Activated CD4-positive, alpha-beta T cell treated with anti-CD3 and anti-CD28 coated beads for 36 hours (primary cell): ENCODE data around the gene RPTOR. TPM values are rescaled to one million over a fixed set of nuclear protein-coding genes. Genes with fewer than 3 reads are reported as not detected.

Experiments
- ATAC-seq: fragments of 200-7000 bp; cut with Tn5 transposase; one replicate; pipeline ENCODE4 v1.10.0; 2021; ENCODE audit warnings: mild to moderate bottlenecking, moderate library complexity
- CTCF ChIA-PET: fragments of 350-600 bp; sonication (Branson Sonifier 250); formaldehyde crosslinking; loops from one replicate; lab custom pipeline; 2021; ENCODE audit warnings: antibody characterized with exemption; lab: Charles Lee
- POLR2A ChIA-PET: fragments of 350-600 bp; sonication (Branson Sonifier 250); formaldehyde crosslinking; loops from one replicate; lab custom pipeline; 2021; ENCODE audit warnings: antibody characterized with exemption, inconsistent platforms; lab: Charles Lee
- DNase-seq: peaks from one replicate; pipeline ENCODE4 v3.0.0-alpha.2; 2020
- H3K27ac Mint-ChIP-seq: one replicate; pipeline ENCODE4 v1.8.0; 2021; ENCODE audit warnings: mixed read lengths
- H3K27me3 Mint-ChIP-seq: one replicate; pipeline ENCODE4 v1.8.0; 2021; ENCODE audit warnings: mixed read lengths
- H3K36me3 Mint-ChIP-seq: one replicate; pipeline ENCODE4 v1.8.0; 2021; ENCODE audit warnings: low read depth, mixed read lengths
- H3K4me1 Mint-ChIP-seq: one replicate; pipeline ENCODE4 v1.8.0; 2021; ENCODE audit warnings: mixed read lengths
- H3K4me3 Mint-ChIP-seq: one replicate; pipeline ENCODE4 v1.8.0; 2021; ENCODE audit warnings: mild to moderate bottlenecking, moderate library complexity, mixed read lengths
- H3K9me3 Mint-ChIP-seq: one replicate; pipeline ENCODE4 v1.8.0; 2021; ENCODE audit warnings: low read depth, mixed read lengths
- intact Hi-C, 2 experiments: fragments of 100-400 bp; cut with DNase I in 1 of 2; cut with micrococcal nuclease in 1 of 2; formaldehyde crosslinking; loops; one replicate each; pipeline versions ENCODE4 v1.14.2 to v1.15.1; 2022 to 2024; cut with DNase I, micrococcal nuclease
- total RNA-seq, 2 experiments: library from RNA; stranded (reverse); gene quantifications; one replicate each; pipeline ENCODE4 v1.2.3, GENCODE V29; 2021

Gene RPTOR
- total RNA-seq, 2 experiments from 2014 or later, result 48.6 to 58.1 TPM

- Mint-ChIP-seq H3K9me3 (no peaks in the 10 kb centered on the region), H3K27ac (no peak overlapping the region), H3K27me3 (no peaks in the 10 kb centered on the region), H3K4me1 (peaks cover 22% of the 10 kb centered on the region), H3K36me3 (peaks cover 9% of the 10 kb centered on the region), H3K4me3 (no peak overlapping the region)
- DNase-seq (no peak), ATAC-seq (no peak)
- intact Hi-C loops, result no loop called here
- ChIA-PET POLR2A (no interaction called here), CTCF (no interaction called here)
Measured at GRCh38 chr17:80561541-80562114, 17.0 kb downstream of the RPTOR start.

DNA sequence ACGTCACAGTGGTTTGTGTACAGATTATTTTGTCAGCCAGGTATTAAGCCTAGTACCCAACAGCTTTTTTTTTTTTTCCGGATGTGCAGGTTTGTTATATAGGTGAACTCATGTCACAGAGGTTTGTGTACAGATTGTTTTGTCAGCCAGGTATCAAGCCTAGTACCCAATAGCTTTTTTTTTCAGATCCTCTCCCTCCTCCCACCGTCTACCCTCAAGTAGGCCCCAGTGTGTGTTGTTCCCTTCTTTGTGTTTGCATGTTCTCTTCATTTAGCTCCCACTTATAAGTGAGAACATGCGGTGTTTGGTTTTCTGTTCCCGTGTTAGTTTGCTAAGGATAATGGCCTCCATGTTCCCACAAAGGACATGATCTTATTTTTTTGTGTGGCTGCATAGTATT, 19.9 kb downstream of the RPTOR start:
- ChIA-PET CTCF (interaction anchor here (0.6 to 1.3 kb wide), 2 partner anchors 8 to 316 kb away, joined by 3 read pairs; no protein-coding TSS in a partner anchor), POLR2A (interaction anchor here (0.6 to 0.7 kb wide), 2 partner anchors 110 to 425 kb away, joined by 3 read pairs; no protein-coding TSS in a partner anchor)
- H3K4me3 Mint-ChIP-seq, result no peak overlapping the region
- H3K4me1 Mint-ChIP-seq, result peaks cover 12% of the 10 kb centered on the region
- H3K27ac Mint-ChIP-seq, result peak overlapping the region; percentile 8
- H3K9me3 Mint-ChIP-seq, result no peaks in the 10 kb centered on the region
- H3K27me3 Mint-ChIP-seq, result no peaks in the 10 kb centered on the region
- ATAC-seq (no peak), DNase-seq (no peak)
- intact Hi-C loops, result no loop called here
- H3K36me3 Mint-ChIP-seq, result peaks cover 13% of the 10 kb centered on the region

DNA sequence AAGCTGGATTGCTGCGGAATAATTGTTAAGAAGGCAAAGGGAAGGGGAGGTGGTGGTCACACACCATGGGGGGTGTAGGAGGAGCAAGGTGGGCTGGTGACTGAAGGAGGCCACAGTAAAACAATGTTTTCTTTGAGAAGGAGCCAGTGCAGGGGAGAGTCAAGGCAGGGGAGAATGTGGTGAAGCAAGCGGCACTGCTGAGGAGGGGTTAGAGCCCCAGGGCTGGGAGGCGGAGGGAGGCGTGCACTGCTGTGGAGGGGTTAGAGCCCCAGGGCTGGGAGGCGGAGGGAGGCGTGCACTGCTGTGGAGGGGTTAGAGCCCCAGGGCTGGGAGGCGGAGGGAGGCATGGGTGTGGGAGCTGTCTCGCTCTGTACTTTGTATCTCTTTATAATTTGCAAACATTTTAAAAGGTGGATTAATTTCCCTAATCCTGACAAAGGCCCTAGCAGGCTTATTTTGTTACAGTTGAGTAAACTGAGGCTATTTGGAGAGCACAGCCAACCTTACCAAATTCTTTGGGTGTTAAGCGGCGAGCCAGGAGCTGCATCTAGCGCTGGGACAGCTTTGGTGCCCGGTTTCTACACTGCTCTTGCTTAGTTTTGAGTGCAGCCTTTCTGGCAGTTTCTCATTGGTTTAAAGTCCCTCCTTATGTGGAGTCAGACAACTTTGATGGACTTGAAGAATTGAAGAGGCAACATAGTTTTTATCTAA, 20.9 kb downstream of the RPTOR start:
- Mint-ChIP-seq H3K27ac (no peak overlapping the region), H3K4me3 (no peak overlapping the region)
- intact Hi-C loops, result no loop called here

GRCh38 chr17:80566054-80566400, 21.4 kb downstream of the RPTOR start:
- no peak for ATAC-seq
- ChIA-PET CTCF (interaction anchor here (0.9 to 1.4 kb wide), 2 partner anchors 9 to 10 kb away, joined by 3 to 5 read pairs; no protein-coding TSS in a partner anchor), POLR2A (no interaction called here)
- DNase-seq, result no peak
- Mint-ChIP-seq H3K9me3 (no peaks in the 10 kb centered on the region), H3K4me1 (peaks cover 14% of the 10 kb centered on the region), H3K36me3 (peaks cover 16% of the 10 kb centered on the region), H3K27ac (no peak overlapping the region), H3K4me3 (no peak overlapping the region), H3K27me3 (no peaks in the 10 kb centered on the region)
- intact Hi-C loops, result no loop called here

More for the DNA sequence above, 20.9 kb downstream of the RPTOR start:
- H3K36me3 Mint-ChIP-seq, result peaks cover 16% of the 10 kb centered on the region
- ATAC-seq (no peak), DNase-seq (no peak)
- H3K27me3 Mint-ChIP-seq, result no peaks in the 10 kb centered on the region
- CTCF ChIA-PET, result interaction anchor here (0.9 to 1.4 kb wide), 2 partner anchors 9 to 10 kb away, joined by 3 to 5 read pairs; no protein-coding TSS in a partner anchor
- peaks cover 14% of the 10 kb centered on the region for H3K4me1 Mint-ChIP-seq
- H3K9me3 Mint-ChIP-seq, result no peaks in the 10 kb centered on the region
- POLR2A ChIA-PET, result no interaction called here

DNA sequence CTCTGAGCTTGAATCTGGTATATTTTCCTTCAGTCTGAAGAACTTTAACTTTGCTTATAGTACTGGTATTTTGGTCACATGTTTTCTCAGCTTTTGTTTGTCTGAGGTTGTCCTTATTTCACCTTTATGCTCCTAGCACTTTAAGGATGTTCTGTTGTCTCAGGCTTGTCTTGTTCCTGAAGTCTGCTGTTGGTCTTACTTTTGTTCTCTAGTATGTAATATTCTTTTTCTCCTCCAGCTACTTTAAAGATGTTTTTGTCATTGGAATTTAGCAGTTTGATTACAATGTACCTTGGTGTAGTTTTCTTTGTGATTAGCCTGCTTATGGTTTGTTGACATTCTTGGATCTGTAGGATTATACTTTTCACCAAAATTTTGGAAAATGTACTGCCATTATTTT, 23.6 kb downstream of the RPTOR start:
- H3K9me3 Mint-ChIP-seq, result peaks cover 6% of the 10 kb centered on the region
- intact Hi-C loops, result no loop called here
- no peak for DNase-seq
- no peak overlapping the region for H3K27ac Mint-ChIP-seq
- no peaks in the 10 kb centered on the region for H3K27me3 Mint-ChIP-seq
- H3K36me3 Mint-ChIP-seq, result peaks cover 19% of the 10 kb centered on the region
- ATAC-seq, result no peak
- H3K4me1 Mint-ChIP-seq, result peaks cover 14% of the 10 kb centered on the region
- no peak overlapping the region for H3K4me3 Mint-ChIP-seq
- POLR2A ChIA-PET, result no interaction called here
- CTCF ChIA-PET, result interaction anchor here (1.4 kb wide), 1 partner anchor 10 kb away, joined by 6 read pairs; no protein-coding TSS in a partner anchor

GRCh38 chr17:80569924-80570323, 25.3 kb downstream of the RPTOR start:
- ChIA-PET POLR2A (no interaction called here), CTCF (interaction anchor here (0.6 to 1.6 kb wide), 4 partner anchors 14 to 161 kb away, joined by 3 to 6 read pairs (median 4); no protein-coding TSS in a partner anchor)
- H3K27me3 Mint-ChIP-seq, result no peaks in the 10 kb centered on the region
- H3K27ac Mint-ChIP-seq, result no peak overlapping the region
- no peak for DNase-seq
- intact Hi-C loops, result loop anchor here in 1 of 2 experiments (10.0 kb wide), 2 partner anchors 325 to 415 kb away; no protein-coding TSS in a partner anchor
- H3K36me3 Mint-ChIP-seq, result peaks cover 19% of the 10 kb centered on the region
- no peak overlapping the region for H3K4me3 Mint-ChIP-seq
- peaks cover 12% of the 10 kb centered on the region for H3K4me1 Mint-ChIP-seq
- no peak for ATAC-seq
- H3K9me3 Mint-ChIP-seq, result peaks cover 6% of the 10 kb centered on the region

DNA sequence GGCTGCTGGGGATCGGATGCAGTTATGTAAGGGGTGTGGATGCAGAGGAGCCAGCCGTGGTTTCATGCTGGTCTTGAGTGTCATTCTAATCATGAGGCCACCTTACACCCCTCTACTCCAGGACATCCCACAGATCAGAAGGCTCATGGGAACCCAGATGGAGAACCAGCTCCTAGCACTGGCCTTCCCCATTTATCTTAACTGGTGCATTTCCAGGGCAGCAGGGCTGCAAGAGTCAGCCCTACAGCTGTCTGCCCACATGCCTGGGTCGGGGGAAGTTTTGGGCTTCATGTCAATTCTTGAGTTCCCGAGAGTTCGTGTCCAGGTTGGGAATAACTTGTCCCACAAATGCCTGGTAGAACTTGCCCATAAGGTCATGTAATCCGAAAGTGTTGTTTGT, 29.1 kb downstream of the RPTOR start:
- POLR2A ChIA-PET, result interaction anchor here (0.6 kb wide), 1 partner anchor 399 kb away, joined by 4 read pairs; no protein-coding TSS in a partner anchor
- Mint-ChIP-seq H3K27ac (no peak overlapping the region), H3K9me3 (peaks cover 6% of the 10 kb centered on the region), H3K36me3 (peaks cover 11% of the 10 kb centered on the region), H3K27me3 (no peaks in the 10 kb centered on the region), H3K4me3 (no peak overlapping the region), H3K4me1 (peaks cover 17% of the 10 kb centered on the region)
- ATAC-seq (no peak), DNase-seq (no peak)
- CTCF ChIA-PET, result interaction anchor here (0.6 to 2.6 kb wide), 6 partner anchors 10 to 326 kb away, joined by 3 to 11 read pairs (median 4); no protein-coding TSS in a partner anchor
- intact Hi-C loops, result loop anchor here (2.0 to 10.0 kb wide), 4 partner anchors 99 to 411 kb away; no protein-coding TSS in a partner anchor

DNA sequence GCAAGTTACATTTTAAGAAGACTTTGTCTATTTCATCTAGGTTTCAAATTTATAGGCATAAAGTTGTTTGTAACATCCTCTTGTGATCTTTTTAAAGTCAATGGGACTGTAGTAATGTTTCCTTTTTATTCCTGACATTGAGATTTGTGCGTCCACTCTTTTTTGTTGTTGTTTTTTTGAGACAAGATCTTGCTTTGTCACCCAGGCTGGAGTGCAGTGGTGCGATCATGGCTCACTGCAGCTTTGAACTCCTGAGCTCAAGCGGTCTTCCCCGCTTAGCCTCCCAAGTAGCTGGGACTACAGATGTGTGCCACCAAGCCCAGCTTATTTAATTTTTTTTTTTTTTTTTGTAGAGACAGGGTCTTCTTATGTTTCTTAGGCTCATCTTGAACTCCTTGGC, 29.9 kb downstream of the RPTOR start:
- Mint-ChIP-seq H3K4me3 (no peak overlapping the region), H3K27me3 (no peaks in the 10 kb centered on the region), H3K4me1 (peaks cover 14% of the 10 kb centered on the region), H3K9me3 (peaks cover 6% of the 10 kb centered on the region), H3K27ac (no peak overlapping the region), H3K36me3 (peaks cover 11% of the 10 kb centered on the region)
- DNase-seq, result no peak
- ChIA-PET POLR2A (no interaction called here), CTCF (interaction anchor here (0.7 to 2.6 kb wide), 7 partner anchors 8 to 325 kb away, joined by 3 to 14 read pairs (median 8); no protein-coding TSS in a partner anchor)
- intact Hi-C loops, result loop anchor here (2.0 to 10.0 kb wide), 4 partner anchors 100 to 410 kb away; no protein-coding TSS in a partner anchor
- ATAC-seq, result no peak

DNA sequence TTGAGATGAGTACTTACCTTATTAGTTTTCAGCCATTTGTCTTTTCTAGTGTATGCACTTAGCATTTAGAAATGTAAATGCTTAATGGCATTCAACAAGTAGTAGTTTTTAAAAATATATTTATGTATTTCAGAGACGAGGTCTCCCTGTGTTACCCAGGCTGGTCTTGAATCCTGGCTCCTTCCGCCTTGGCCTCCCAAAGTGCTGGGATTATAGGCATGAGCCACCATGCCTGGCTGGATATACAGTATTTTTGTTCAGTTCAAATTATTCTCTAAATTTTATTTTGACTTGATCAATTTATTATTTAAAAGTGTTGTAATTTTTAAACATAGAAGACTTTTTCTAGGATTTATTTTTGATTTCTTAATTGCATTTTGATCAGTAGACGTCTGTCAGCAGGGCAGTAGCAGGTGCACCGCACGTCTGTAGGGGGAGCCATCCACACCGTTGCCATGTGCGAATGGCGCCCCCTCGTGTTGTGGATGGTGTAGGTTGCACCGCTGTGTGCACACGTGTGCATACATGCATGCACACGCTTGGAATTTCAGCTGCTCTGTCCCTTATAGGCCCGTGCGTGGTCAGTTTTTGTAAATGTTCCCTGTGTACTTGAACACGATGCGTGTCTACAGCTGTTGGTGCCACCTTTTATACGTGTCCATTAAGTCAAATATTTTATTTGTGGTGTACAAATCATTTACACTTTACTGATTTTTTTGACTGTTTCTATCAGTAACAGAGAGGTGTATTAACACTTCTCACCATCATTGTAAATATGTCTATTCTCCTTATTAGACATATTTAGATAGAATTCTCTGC, 30.6 kb downstream of the RPTOR start:
- peak; percentile 100 for ATAC-seq
- ChIA-PET POLR2A (no interaction called here), CTCF (interaction anchor here (0.5 to 2.6 kb wide), 30 partner anchors 9 to 363 kb away, joined by 3 to 14 read pairs (median 4); partner anchors contain the start of gene RPTOR)
- DNase-seq, result peak; percentile 97
- Mint-ChIP-seq H3K27ac (no peak overlapping the region), H3K27me3 (no peaks in the 10 kb centered on the region), H3K4me3 (no peak overlapping the region), H3K4me1 (peaks cover 9% of the 10 kb centered on the region), H3K36me3 (peaks cover 8% of the 10 kb centered on the region), H3K9me3 (peaks cover 6% of the 10 kb centered on the region)
- intact Hi-C loops, result loop anchor here (1.0 to 10.0 kb wide), 7 partner anchors 30 to 410 kb away; no protein-coding TSS in a partner anchor

DNA sequence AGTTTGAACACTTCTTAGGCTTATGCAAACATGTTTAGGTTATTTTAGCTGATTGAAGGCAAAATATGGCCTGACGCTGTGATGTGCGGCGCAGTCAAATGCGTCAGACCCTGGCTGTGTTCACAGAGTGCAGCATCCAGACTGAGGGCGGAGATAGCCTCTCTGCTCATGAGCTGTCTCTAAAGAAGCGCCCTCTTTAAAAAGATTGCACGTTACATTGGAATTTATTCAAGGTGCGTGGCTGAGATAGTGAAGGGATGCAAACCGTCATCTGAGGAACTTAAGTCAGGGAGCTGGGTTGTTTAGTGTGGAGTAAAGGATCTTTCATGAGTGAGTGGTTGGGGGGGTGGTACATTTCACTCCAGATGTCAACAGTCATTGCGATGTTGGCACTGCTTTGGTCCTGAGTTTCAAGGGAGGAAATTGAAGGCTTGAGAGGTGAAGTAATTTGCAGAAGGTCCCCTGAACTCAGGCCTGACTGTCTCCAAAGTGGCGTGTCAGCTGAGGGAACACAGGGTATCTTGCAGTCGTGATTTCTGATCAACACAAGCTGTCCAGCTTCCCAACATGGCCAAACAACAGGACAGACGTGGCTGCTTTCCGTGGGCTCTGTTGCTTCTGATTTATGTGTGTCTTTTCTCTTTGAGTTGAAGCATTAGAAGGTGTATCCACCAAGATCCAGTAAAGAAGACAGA, 33.4 kb downstream of the RPTOR start:
- H3K27ac Mint-ChIP-seq, result no peak overlapping the region
- intact Hi-C loops, result loop anchor here in 1 of 2 experiments (10.0 kb wide), 2 partner anchors 317 to 407 kb away; no protein-coding TSS in a partner anchor
- H3K4me1 Mint-ChIP-seq, result peaks cover 11% of the 10 kb centered on the region
- no peak overlapping the region for H3K4me3 Mint-ChIP-seq
- DNase-seq, result no peak
- H3K27me3 Mint-ChIP-seq, result no peaks in the 10 kb centered on the region
- no peaks in the 10 kb centered on the region for H3K9me3 Mint-ChIP-seq
- POLR2A ChIA-PET, result no interaction called here
- ATAC-seq, result no peak
- CTCF ChIA-PET, result interaction anchor here (0.5 to 2.4 kb wide), 6 partner anchors 28 to 412 kb away, joined by 3 to 10 read pairs (median 3); no protein-coding TSS in a partner anchor
- H3K36me3 Mint-ChIP-seq, result peaks cover 1% of the 10 kb centered on the region
